HG03457 (cell line): ENCODE data around the gene KATNB1.
"Not testable (repeated sequence)": the region's sequence is repeated elsewhere in the genome, so short reads cannot be mapped to it uniquely, and the experiment has no call there.

Experiments used
- ATAC-seq: cut with Tn5 transposase; IDR thresholded peaks from one replicate; pipeline ENCODE4 v1.9.1; 2021; ENCODE audit warnings: moderate number of reproducible peaks; ENCODE audit not compliant: unreplicated experiment

The KATNB1 gene

GRCh38 chr16:57741660-57742191 lies 6.2 kb downstream of the KATNB1 start:
- no peak for ATAC-seq

- no peak for ATAC-seq
These were observed 7.0 kb downstream of the KATNB1 start for GRCh38 chr16:57742543-57742942.

GRCh38 chr16:57743458-57743857 lies 7.9 kb downstream of the KATNB1 start:
- ATAC-seq: no peak

- ATAC-seq: no peak
These were observed 8.5 kb downstream of the KATNB1 start for GRCh38 chr16:57743886-57744641.

GRCh38 chr16:57744642-57744903 lies 9.0 kb downstream of the KATNB1 start:
- ATAC-seq: no peak

- no peak for ATAC-seq
These were observed 10.2 kb downstream of the KATNB1 start for GRCh38 chr16:57745768-57746167.

DNA sequence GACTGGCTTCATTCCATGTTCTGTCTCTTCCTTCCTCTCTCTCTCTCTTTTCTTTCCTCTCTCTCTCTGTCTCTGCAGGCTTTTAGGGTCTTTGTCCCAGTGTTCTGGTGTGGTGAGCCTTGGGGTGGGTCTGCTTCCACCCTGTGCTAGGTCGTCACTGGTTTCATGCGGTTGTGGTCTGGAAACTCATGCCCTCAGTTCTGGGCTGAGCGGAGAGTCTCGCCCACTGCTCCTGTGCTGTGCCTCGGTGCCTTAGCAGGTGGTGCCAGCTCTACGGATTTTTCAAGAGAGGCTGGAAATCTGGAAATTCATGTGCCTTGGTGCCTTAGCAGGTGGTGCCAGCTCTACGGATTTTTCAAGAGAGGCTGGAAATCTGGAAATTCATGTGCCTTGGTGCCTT lies 10.7 kb downstream of the KATNB1 start:
- ATAC-seq: not testable (repeated sequence)

GRCh38 chr16:57747091-57747490 lies 11.5 kb downstream of the KATNB1 start:
- ATAC-seq: no peak

GRCh38 chr16:57747496-57747895 lies 11.9 kb downstream of the KATNB1 start:
- no peak for ATAC-seq

GRCh38 chr16:57747996-57748395 lies 12.4 kb downstream of the KATNB1 start:
- no peak for ATAC-seq

DNA sequence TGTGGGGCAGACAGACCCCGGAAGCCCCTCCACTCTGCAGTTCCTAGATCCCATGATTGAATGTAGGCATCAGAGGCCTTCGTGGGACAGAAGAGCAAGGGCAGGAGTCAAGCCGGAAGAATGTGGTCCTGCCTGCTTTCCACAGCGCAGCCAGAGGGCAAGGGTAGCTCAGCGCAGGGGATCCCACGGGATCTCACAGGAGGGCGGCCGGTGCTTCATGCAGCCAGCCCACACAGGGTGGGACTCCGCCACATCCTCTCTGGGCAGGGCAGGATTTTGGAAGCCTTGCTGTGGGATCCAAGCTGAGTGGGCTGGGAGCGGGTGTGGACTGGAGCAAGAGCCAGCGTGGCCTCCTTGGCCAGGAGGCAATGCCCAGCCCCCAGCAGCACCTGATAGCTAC lies 13.0 kb downstream of the KATNB1 start:
- ATAC-seq: no peak

DNA sequence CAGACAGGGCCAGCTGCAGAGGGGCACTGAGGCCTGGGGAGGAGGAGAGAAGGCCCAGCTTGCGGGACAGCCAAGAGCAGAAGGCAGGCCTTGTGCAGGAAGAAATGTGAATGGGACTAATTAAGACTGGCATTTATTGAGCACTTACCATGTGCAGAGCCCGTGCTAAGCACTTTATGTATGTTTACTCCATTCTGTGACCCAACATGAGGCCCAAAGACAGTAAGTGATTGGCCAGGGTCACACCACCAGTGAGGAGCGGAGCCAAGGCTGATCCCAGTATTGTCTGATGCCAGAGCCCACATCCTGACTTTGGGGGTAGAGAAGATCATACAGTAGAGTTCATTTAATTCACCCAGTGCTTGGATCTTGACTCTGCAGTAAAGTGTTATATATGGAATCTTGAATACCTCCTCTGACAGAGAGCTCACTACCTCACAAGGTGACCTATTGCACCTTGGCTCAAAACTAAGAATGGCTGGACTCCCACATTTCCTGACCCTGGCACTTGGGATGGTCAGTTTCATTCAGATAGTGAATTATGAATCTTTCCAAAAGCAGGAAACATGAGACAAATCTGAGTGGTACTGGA lies 13.6 kb downstream of the KATNB1 start:
- no peak for ATAC-seq

DNA sequence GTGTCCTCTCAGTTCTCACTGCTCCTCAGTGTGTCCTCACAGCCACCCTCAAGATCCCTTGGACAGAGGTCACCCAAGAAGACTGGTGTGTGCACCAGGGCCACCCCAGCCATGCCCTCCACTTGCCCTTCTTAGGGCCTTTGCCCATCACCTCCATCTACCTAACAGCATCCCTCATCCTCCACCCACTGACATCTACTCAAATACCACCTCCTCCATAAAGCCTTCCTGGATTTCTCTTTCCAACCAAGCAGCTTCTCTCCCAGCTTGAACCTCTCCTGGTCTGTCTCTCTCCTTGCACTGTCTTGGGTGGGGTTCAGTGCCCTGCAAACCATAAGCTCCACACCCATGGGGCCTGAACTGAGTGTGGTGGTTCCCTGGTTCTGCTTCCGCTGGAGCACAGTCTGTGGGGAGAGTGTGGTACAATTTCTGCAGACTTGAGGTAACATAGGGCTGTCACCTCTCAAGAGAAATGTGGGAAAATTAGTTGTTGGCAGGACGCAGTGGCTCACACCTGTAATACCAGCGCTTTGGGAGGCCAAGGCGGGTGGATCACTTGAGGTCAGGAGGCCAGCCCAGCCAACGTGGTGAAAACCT lies 14.4 kb downstream of the KATNB1 start:
- no peak for ATAC-seq

- ATAC-seq: no peak
These were observed 15.4 kb downstream of the KATNB1 start for GRCh38 chr16:57750796-57751538.

- ATAC-seq: no peak
These were observed 16.1 kb downstream of the KATNB1 start for GRCh38 chr16:57751539-57752202.

- no peak for ATAC-seq
These were observed 16.6 kb downstream of the KATNB1 start for GRCh38 chr16:57752203-57752580.

DNA sequence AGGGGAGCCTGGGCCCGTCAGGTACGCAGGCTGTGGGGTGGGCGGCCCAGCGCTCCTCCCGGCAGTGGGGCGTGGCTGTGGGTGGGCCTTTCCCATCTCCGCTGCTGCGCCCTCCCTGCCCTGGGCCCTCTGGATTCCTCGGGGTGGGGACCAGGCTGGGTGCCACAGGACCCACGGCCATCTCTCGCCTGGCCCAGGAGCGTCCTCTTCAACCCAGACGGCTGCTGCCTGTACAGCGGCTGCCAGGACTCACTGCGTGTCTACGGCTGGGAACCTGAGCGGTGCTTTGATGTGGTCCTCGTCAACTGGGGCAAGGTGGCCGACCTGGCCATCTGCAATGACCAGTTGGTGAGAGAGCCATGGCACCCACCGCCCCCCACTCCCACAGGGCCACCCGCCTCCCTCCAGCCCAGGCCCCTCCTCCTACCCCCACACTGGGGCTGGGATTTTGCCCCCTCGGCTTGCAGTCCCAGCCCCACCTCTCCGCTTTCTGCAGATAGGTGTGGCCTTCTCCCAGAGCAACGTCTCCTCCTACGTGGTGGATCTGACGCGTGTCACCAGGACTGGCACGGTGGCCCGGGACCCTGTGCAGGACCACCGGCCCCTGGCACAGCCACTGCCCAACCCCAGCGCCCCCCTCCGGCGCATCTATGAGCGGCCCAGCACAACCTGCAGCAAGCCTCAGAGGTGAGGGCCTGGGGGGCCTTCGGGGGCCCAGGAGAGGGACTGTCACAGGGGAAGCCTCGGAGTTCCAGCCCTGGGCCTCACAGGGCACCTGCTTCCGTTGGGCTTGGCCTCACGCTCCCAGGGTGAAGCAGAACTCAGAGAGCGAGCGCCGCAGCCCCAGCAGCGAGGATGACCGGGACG lies 17.2 kb downstream of the KATNB1 start:
- ATAC-seq: no peak

DNA sequence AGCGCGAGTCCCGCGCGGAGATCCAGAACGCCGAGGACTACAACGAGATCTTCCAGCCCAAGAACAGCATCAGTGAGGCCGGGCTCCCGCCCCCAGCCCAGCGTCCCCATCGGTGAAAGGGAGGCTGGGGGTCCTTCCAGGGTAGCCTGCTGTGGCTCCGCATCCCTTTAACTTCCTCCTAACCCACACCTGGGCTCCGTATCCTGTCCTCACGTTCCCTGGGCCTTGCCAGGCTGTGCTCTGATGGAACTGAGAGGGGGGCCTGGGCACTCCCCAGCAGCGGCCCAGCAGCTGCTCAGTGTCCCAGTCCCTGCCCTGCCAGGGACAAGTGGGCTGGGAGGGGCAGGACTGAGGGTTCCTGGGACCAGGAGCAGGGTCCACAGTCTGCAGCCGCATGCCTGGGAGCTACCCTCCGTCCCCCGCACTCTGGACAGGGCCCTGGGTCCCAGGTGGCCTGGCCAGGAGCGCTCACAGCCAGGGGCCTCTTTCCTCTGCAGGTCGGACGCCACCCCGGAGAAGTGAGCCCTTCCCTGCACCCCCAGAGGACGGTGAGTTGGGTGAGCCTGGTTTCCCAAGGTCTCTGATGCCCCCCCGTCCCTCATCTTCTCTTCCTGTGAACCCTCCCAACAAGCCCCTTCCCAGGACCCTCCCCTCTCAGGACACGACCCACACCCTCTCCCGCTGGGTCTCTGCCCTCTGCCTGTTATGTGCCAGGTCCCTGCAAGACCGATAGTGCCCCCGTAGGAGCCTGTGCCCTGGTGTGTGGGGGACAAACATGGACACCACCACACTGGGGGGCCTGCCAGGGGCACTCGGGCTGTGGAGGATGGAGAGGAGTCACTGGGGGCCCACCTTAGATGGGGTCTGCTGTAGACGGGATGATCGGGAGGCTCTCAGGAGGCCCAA lies 18.1 kb downstream of the KATNB1 start:
- no peak for ATAC-seq

- ATAC-seq: no peak
These were observed 18.9 kb downstream of the KATNB1 start for GRCh38 chr16:57754354-57755060.
